IMR-90 (cell line): ENCODE measurements around the gene WNK1. TPM values are rescaled to one million over a fixed set of nuclear protein-coding genes. Genes with fewer than 3 reads are reported as not detected.
A peak's percentile ranks its signal among the peaks of the same experiment; 100 is the strongest.

Experiments
- ATAC-seq: fragments of 200-7000 bp; cut with Tn5 transposase; 2 replicates; pipeline ENCODE4 v1.9.1; 2020; ENCODE audit warnings: low read depth, mild to moderate bottlenecking, moderate library complexity
- BruUV-seq: library from RNA; stranded (reverse); fragments of 400-500 nt; replicated peaks from 2 replicates; lab custom pipeline; 2021; lab: Mats Ljungman, UMichigan
- CTCF ChIA-PET: fragments of 300-600 bp; formaldehyde crosslinking; extraction: SDS; loops from one replicate; lab custom pipeline; 2021; ENCODE audit warnings: antibody characterized with exemption; lab: Yijun Ruan, JAX
- POLR2A ChIA-PET: fragments of 300-600 bp; sonication (Branson Sonifier 250); formaldehyde crosslinking; loops from one replicate; lab custom pipeline; 2022; ENCODE audit warnings: antibody characterized with exemption; ENCODE audit not compliant: unreplicated experiment; lab: Charles Lee
- DNase-seq: peaks from one replicate; pipeline ENCODE4 v3.0.0; 2013
- H2AFZ ChIP-seq: replicated peaks from 2 replicates; pipeline ENCODE3; 2013; ENCODE audit warnings: low read length, mild to moderate bottlenecking; ENCODE audit not compliant: poor library complexity
- H2AK5ac ChIP-seq: 2 replicates; pipeline ENCODE4 v1.6.1; 2013; ENCODE audit warnings: low read depth, low read length, inconsistent platforms
- H2AK9ac ChIP-seq: replicated peaks from 2 replicates; pipeline ENCODE3; 2013; ENCODE audit warnings: mild to moderate bottlenecking, low read depth, low read length, moderate library complexity; ENCODE audit not compliant: poor library complexity
- H2BK120ac ChIP-seq: 2 replicates; pipeline ENCODE4 v1.6.1; 2013; ENCODE audit warnings: low read depth, low read length, inconsistent platforms
- H2BK15ac ChIP-seq: 3 replicates; pipeline ENCODE4 v1.6.1; 2013; ENCODE audit warnings: low read depth, low read length, inconsistent platforms
- H2BK20ac ChIP-seq: 2 replicates; pipeline ENCODE4 v1.6.1; 2013; ENCODE audit warnings: low read depth, mild to moderate bottlenecking, inconsistent platforms, low read length, moderate library complexity
- H2BK5ac ChIP-seq: 2 replicates; pipeline ENCODE4 v1.6.1; 2013; ENCODE audit warnings: mild to moderate bottlenecking, low read depth, low read length, inconsistent platforms; ENCODE audit not compliant: poor library complexity, severe bottlenecking
- H3K14ac ChIP-seq: replicated peaks from 2 replicates; pipeline ENCODE4 v1.6.1; 2013; ENCODE audit warnings: low read depth, low read length, inconsistent platforms
- H3K18ac ChIP-seq: 2 replicates; pipeline ENCODE4 v1.6.1; 2013; ENCODE audit warnings: low read depth, low read length, control low read depth
- H3K23ac ChIP-seq: 2 replicates; pipeline ENCODE4 v1.6.1; 2013; ENCODE audit warnings: low read depth, low read length, inconsistent platforms
- H3K27ac ChIP-seq: 2 replicates; pipeline ENCODE4 v1.5.1; 2013; ENCODE audit warnings: mild to moderate bottlenecking, control low read depth, low read length; ENCODE audit not compliant: insufficient read depth
- H3K27me3 ChIP-seq: 2 replicates; pipeline ENCODE4 v1.6.1; 2013; ENCODE audit warnings: low read length; ENCODE audit not compliant: control insufficient read depth, insufficient read depth
- H3K36me3 ChIP-seq: 2 replicates; pipeline ENCODE4 v1.6.1; 2013; ENCODE audit warnings: low read length, mixed read lengths; ENCODE audit not compliant: control insufficient read depth, insufficient read depth
- H3K4ac ChIP-seq: 2 replicates; pipeline ENCODE4 v1.6.1; 2013; ENCODE audit warnings: low read depth, low read length, inconsistent platforms
- H3K4me1 ChIP-seq: 2 replicates; pipeline ENCODE4 v1.6.1; 2013; ENCODE audit warnings: low read length, mixed read lengths; ENCODE audit not compliant: control insufficient read depth, insufficient read depth
- H3K4me2 ChIP-seq: 2 replicates; pipeline ENCODE4 v1.6.1; 2013; ENCODE audit warnings: low read depth, mild to moderate bottlenecking, control low read depth, low read length, moderate library complexity
- H3K4me3 ChIP-seq: 2 replicates; pipeline ENCODE4 v1.5.1; 2013; ENCODE audit warnings: low read depth, mild to moderate bottlenecking, control low read depth, low read length, moderate library complexity; ENCODE audit not compliant: insufficient read depth
- H3K56ac ChIP-seq: 2 replicates; pipeline ENCODE4 v1.6.1; 2013; ENCODE audit warnings: low read length, inconsistent platforms; ENCODE audit not compliant: insufficient read depth; ENCODE audit errors: extremely low read depth
- H3K79me1 ChIP-seq, 2 experiments: 2 replicates each; pipeline ENCODE4 v1.6.1; 2013; ENCODE audit warnings: low read length in 2 of 2, inconsistent platforms in 1 of 2, low read depth in 1 of 2
- H3K9ac ChIP-seq: 2 replicates; pipeline ENCODE4 v1.6.1; 2013; ENCODE audit warnings: low read depth, low read length, control low read depth
- H3K9me1 ChIP-seq: 2 replicates; pipeline ENCODE4 v1.6.1; 2013; ENCODE audit warnings: low read length, inconsistent platforms; ENCODE audit not compliant: insufficient read depth
- H3K9me3 ChIP-seq: 2 replicates; pipeline ENCODE4 v1.6.1; 2013; ENCODE audit warnings: low read length; ENCODE audit not compliant: control insufficient read depth, insufficient read depth
- H4K20me1 ChIP-seq: 2 replicates; pipeline ENCODE4 v1.6.1; 2013; ENCODE audit warnings: low read length, inconsistent platforms; ENCODE audit not compliant: insufficient read depth
- H4K5ac ChIP-seq: 2 replicates; pipeline ENCODE4 v1.6.1; 2013; ENCODE audit warnings: mild to moderate bottlenecking, low read depth, low read length, control low read depth
- H4K8ac ChIP-seq, 2 experiments: 2 replicates each; pipeline ENCODE4 v1.6.1; 2013; ENCODE audit warnings: low read depth in 2 of 2, low read length in 2 of 2, control low read depth in 1 of 2, inconsistent platforms in 1 of 2
- H4K91ac ChIP-seq: 2 replicates; pipeline ENCODE4 v1.6.1; 2013; ENCODE audit warnings: low read depth, low read length, inconsistent platforms; ENCODE audit not compliant: insufficient read depth
- CEBPB ChIP-seq: IDR thresholded peaks from 2 replicates; pipeline ENCODE4 v1.6.1; 2012; ENCODE audit warnings: low read depth, low read length, improper control_type of control experiment
- CHD1 ChIP-seq: IDR thresholded peaks from 2 replicates; pipeline ENCODE4 v1.6.1; 2012; ENCODE audit warnings: low read depth, low read length, improper control_type of control experiment
- CTCF ChIP-seq: conservative IDR thresholded peaks from 2 replicates; pipeline ENCODE4 v1.5.1; 2012; ENCODE audit warnings: mild to moderate bottlenecking, low read depth, low read length, improper control_type of control experiment
- ELK1 ChIP-seq: fragments of 150-350 bp; IDR thresholded peaks from 2 replicates; pipeline ENCODE4 v1.6.1; 2016; ENCODE audit warnings: low read depth, mild to moderate bottlenecking, low read length, moderate library complexity, borderline replicate concordance
- FOS ChIP-seq: fragments of 150-350 bp; IDR thresholded peaks from 2 replicates; pipeline ENCODE4 v1.6.1; 2016; ENCODE audit warnings: low read depth, low read length
- MXI1 ChIP-seq: IDR thresholded peaks from 2 replicates; pipeline ENCODE4 v1.6.1; 2012; ENCODE audit warnings: low read depth, mild to moderate bottlenecking, low read length, moderate library complexity, borderline replicate concordance
- NFE2L2 ChIP-seq: fragments of 150-350 bp; IDR thresholded peaks from 2 replicates; pipeline ENCODE4 v1.6.1; 2016; ENCODE audit warnings: low read depth, mild to moderate bottlenecking, low read length
- USF2 ChIP-seq: fragments of 150-350 bp; IDR thresholded peaks from 2 replicates; pipeline ENCODE4 v1.6.1; 2017; ENCODE audit warnings: mild to moderate bottlenecking, antibody characterized with exemption, low read length, low read depth
- dilution Hi-C: fragments of 300-500 bp; cut with HindIII; formaldehyde crosslinking; loops from one replicate; pipeline ENCODE4 v1.14.3; 2018; ENCODE audit warnings: low sequenced_read_pairs; ENCODE audit not compliant: unreplicated experiment
- in situ Hi-C: fragments of 300-500 bp; cut with MboI; formaldehyde crosslinking; loops from 3 replicates; pipeline ENCODE4 v1.14.3; 2019; ENCODE audit warnings: low sequenced_read_pairs, inconsistent platforms, mixed read lengths
- intact Hi-C: fragments of 100-400 bp; cut with micrococcal nuclease; formaldehyde crosslinking; loops from 2 replicates; pipeline ENCODE4 v1.10.0; 2022
- polyA plus RNA-seq, 3 experiments: library from polyadenylated mRNA; depleted of rRNA; stranded (reverse); fragments of >200 nt; gene quantifications; 2 replicates each; pipeline ENCODE4 v1.2.3, GENCODE V29; 2012; ENCODE audit warnings: low replicate concordance in 1 of 3
- total RNA-seq: library from RNA; depleted of rRNA; stranded (reverse); fragments of >200 nt; gene quantifications from 2 replicates; pipeline ENCODE4 v1.2.3, GENCODE V29; 2012

WNK1 gene
- total and polyA plus RNA-seq, 2 of the 4 experiments (the other 2 are of a cell fraction): 36.9 to 42.8 TPM

GRCh38 chr12:946212-946611, 193.8 kb downstream of the WNK1 start:
- CTCF ChIA-PET: interaction anchor here (0.5 to 0.6 kb wide), 2 partner anchors 40 to 806 kb away, joined by 3 read pairs; no protein-coding TSS in a partner anchor
- H4K5ac ChIP-seq: no peak overlapping the region
- no peak overlapping the region for H3K23ac ChIP-seq
- no peak overlapping the region for H2BK5ac ChIP-seq
- no peak overlapping the region for H2BK15ac ChIP-seq
- no TSS peak for BruUV-seq
- H3K9me1 ChIP-seq: 0 out of 2 replicates have a peak, but pooled peaks cover 2% of the 10 kb centered on the region
- no peaks in the 10 kb centered on the region for H3K36me3 ChIP-seq
- no peak overlapping the region for H3K9ac ChIP-seq
- in situ Hi-C loops (no loop called here), intact Hi-C loops (loop anchor here (10.0 kb wide), 1 partner anchor 149 kb away; no protein-coding TSS in a partner anchor), dilution Hi-C loops (no loop called here)
- H3K4me3 ChIP-seq: no peak overlapping the region
- H3K4me2 ChIP-seq: peak overlapping the region; percentile 13; the same call in 1 of the 2 replicates
- no peak overlapping the region for H3K4ac ChIP-seq
- H2BK20ac ChIP-seq: no peak overlapping the region
- H3K18ac ChIP-seq: no peak overlapping the region
- no peaks in the 10 kb centered on the region for H3K27me3 ChIP-seq
- H3K56ac ChIP-seq: no peak overlapping the region
- no peak overlapping the region for H2AK9ac ChIP-seq
- peaks cover 14 to 58% of the 10 kb centered on the region in 2 experiments for H3K79me1 ChIP-seq
- no peak overlapping the region for H3K14ac ChIP-seq
- H3K4me1 ChIP-seq: peaks cover 4% of the 10 kb centered on the region
- H3K9me3 ChIP-seq: no peaks in the 10 kb centered on the region
- POLR2A ChIA-PET: no interaction called here
- H2BK120ac ChIP-seq: no peak overlapping the region
- DNase-seq (peak; percentile 42), ATAC-seq (no peak)
- no peak overlapping the region for H3K27ac ChIP-seq
- no peak overlapping the region for H4K91ac ChIP-seq
- no peak overlapping the region for H2AFZ ChIP-seq
- no peak overlapping the region for H4K8ac ChIP-seq
- no peak overlapping the region for H2AK5ac ChIP-seq
- 0 out of 2 replicates have a peak, but pooled peaks cover 5% of the 10 kb centered on the region for H4K20me1 ChIP-seq
- TF ChIP-seq NFE2L2 (no peak), FOS (no peak), CHD1 (no peak), MXI1 (no peak), CEBPB (no peak), USF2 (no peak), ELK1 (no peak), CTCF (no peak)
